GM15510 (cell line): ENCODE results near the gene GAS7.

Experiments
- POLR2A ChIP-seq: IDR thresholded peaks from 3 replicates; pipeline ENCODE4 v1.6.1; 2011; ENCODE audit warnings: borderline replicate concordance; ENCODE audit not compliant: insufficient read length; ENCODE audit errors: extremely low read depth

The GAS7 gene

DNA sequence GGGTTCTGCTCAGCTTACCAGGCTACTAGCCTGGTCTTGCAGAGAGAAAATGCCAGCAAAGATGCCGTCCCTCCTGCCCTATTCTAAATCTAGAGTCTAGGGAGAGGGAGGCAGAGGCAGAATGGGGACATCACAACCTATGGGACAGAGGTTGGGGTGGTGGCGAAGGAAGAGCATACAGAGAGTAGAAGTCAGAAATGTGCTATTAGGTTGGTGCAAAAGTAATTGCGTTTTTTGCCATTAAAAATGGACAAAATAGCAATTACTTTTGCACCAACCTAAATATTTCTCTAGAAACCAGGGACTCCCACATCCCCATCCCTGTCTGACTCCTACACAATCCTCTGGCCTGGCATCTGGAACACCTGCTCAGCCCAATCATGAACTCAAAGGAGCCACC lies 127.7 kb downstream of the GAS7 start:
- no peak for TF ChIP-seq POLR2A

DNA sequence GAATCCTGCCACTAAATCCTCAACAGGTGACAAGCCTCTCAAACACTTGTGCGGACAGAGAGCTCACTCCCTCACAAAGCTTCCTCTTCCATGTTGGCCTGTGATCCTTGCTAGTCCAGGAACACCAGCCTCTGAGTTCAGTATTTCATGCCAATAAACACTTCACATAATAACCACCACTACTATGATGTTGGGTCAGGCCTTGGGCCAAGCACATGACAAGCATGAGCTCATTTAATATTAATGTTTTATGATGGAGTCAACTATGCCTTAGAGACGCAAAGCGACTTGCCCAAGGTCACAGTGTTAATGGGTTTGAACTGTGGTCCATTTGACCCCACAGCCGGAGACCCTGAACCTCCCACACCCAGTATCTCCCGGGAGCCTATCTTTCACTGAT lies 129.1 kb downstream of the GAS7 start:
- no peak for TF ChIP-seq POLR2A

DNA sequence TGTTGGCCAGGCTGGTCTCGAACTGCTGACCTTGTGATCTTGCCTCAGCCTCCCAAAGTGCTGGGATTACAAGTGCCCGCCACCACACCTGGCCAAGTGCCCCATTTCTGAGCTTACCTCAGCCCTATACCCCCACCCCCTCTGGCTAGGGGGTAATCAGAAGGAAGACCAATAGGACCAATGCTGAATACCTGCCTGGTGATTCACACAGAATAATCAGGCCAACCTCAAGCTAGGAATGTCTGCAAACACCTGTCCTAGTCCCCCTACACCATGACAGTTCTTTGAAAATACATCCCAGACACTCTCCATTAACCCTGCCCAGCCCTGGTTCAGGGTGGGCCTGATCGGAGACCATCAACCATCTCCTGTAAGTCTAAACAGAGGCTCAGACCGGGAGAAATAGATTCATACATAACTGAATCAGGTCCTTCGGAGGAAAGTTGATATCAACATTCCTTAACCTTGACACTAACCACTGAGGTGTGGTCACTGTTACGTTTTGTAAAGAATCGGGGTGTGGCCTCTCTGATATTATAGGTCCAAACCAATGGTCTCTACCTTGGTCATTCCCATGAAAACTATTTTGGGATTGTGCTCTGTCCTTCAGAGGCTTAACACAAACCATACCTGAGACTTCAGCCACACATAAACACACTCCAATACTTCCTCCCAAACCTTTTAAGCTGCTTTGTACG lies 130.8 kb downstream of the GAS7 start:
- no peak for TF ChIP-seq POLR2A

DNA sequence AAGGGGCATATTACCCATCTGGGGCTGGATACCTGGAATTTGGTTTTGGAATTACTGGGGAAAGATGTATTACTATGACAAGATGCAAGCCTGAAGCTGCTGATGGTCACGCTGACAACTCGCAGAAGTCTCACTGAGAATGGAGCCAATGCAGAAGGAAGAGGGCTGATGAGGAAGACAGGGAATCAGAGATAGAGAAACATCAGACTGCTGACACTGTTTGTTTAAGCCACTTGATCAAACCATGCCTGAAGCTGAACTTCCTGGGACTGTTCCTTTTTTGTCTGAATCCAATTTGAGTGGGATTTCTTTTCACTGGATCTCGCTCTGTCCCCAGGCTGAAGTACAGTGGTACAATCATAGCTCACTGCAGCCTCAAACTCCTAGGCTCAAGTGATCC lies 133.9 kb downstream of the GAS7 start:
- TF ChIP-seq POLR2A, result no peak

DNA sequence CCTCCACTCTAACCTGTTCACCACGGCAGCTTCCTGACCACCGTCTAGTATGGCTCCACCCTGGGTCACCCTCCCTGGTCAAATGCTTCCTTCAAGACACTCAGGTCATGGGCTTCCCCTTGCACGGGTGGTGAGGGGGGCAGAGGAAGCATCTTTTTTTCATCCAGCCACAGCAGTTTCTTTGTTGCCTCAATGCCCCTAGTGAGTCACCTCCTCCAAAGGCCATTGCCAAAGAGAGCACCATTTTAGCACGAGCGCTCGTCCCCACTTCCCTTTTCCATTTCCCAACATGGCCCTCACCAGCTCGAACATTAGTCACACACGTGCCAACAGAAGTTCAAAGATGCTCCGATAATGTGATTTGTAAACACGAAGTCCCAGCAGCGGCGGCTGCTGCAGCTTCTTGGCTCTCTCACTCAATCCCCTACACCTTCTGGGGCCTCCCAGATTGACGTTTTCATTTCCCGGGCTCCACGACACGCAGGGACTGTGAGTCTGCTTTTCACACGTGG lies 134.6 kb downstream of the GAS7 start:
- TF ChIP-seq POLR2A, result no peak

DNA sequence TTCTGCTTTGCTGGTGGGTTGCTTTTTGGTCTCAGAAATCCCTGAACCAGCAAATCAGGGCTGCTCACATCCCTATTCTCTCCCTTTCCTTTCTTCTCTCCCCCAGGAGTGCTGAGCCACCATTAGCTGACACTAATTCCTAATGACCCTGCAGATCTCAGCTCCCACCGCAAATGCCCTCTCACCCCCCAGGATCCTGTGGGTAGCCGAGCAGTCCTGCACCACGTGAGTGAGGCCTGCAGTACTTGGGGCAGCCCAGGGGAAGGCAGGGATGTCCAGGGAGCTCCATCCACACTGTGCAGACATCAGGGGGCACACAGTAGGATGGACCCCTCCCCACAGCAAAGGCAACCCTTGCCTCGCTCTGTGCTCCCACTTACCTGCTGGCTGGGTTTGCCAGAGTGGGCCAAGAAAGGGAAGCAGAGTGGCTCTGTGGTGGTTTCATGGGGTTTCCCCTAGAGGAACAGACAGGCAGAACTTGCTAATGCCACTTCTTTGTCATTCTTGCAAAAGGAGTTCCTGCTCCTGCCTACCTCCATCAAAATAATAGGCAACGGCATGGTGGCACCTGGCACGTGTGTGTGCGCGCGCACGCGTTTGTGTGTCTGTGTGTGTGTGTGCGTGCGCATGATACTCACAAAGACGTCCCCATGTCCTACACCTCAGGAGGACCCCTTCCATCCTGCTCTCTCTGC lies 135.6 kb downstream of the GAS7 start:
- no peak for TF ChIP-seq POLR2A

DNA sequence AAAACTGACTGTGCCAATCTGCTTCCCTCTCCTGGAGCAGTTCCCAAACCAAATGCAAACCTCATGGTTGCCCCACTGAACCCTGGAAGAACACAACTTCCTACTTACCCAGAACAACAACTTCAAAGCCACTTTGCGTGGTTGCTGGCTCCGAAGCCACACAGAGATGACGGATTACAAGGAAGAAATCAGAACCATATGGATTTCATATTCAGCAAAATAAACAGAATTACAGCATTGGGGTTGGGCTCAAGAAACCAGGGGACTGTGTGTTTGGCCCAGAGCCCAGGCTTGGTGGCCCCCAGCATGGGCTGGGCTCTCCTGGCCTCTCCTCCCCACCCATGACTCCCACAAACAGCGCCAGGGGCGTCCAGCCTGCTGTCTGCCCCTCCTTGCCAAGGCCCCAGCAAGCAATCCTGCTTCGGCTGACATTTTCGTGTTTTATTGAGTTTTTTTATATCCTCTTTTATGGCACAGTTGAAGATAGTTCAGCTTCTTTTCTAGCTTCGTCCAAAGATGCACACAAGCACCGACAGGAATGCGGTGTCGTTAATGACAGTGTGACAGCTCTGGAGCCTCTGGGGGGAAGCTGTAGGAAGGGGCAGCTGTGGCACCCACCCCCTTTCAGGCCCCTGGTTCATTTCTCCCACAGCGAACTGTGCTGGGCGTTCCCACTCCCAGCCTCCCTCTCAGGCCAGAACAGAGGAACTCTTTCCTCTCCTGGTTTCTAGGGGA lies 137.1 kb downstream of the GAS7 start:
- no peak for TF ChIP-seq POLR2A

DNA sequence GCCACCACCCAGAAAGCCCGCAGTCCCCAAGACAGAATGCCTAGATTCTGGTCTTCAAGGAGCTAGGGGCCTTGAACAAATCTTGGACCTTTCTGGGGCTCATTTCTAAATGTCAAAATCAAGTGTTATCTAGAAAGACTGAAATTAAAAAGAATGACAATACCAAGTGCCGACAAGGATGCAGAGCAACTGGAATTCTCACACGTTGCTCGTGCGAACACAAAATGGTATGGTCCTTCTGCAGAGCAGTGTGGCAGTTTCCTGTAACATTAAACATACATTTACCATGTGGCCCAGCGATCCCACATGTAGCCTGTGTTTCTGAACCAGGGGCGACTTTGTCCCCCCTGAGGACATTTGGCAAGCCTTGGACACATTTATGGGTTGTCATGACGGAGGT lies 137.9 kb downstream of the GAS7 start:
- TF ChIP-seq POLR2A, result no peak

DNA sequence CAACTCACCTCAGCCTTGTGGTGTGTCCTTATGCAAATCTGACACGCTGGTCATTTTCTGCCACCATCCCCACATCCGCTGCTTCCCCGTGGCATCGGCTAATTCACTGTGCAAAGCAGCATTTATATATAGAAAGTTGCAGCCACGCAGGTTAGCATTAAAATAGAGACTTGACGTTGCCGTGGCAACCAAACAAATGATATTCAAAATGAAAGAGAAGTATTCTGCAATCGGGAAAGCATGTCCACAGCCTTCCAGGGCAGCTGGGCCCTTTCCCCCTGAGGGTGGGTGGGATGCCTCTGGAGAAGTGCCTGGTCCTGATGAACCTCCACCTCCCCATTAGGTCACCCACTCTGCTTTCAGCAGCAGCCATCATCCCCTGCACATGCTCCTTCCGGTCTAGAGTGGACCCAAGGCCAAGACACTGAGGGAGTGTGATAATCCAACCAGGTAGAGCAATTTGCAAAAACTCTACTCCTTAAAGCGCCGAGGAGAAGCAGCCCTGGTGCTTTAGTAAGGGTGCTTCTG lies 138.7 kb downstream of the GAS7 start:
- TF ChIP-seq POLR2A, result peak; percentile 2

DNA sequence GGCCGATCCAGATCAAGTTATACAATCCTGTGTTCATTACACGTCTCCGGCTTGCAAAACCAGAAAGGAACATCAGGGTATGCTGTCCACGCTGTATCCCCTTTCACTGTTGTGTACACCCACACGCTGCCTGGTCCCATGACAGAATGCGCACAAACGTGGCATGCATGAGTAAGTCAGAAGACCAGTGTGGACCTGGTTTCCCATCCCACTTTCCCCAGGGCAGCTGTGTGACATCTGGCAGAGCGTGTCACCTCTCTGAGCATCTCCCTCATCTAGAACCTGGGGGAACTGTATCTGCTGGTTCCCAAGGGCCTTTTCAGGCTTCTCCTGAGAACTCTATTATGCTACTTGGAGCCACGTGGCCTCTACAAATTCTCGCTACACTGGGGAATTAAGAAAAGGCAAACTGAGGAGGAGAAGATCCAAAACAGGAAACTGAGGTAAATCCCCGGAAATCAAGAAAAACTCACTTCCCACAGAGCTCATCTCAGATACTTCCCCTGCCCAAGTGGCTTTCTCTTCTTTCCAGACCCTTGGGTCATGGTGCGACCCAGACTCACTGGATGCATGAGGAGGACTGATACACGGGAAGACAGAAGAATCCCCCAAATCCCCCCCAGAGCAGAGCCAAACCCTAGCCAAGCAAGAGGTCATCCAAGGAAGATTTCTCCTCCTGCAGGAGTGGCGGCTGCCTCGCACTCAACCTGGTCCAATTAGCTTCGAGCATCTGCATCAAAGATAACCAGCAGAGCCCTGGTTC lies 139.3 kb downstream of the GAS7 start:
- peak; percentile 40 for TF ChIP-seq POLR2A

DNA sequence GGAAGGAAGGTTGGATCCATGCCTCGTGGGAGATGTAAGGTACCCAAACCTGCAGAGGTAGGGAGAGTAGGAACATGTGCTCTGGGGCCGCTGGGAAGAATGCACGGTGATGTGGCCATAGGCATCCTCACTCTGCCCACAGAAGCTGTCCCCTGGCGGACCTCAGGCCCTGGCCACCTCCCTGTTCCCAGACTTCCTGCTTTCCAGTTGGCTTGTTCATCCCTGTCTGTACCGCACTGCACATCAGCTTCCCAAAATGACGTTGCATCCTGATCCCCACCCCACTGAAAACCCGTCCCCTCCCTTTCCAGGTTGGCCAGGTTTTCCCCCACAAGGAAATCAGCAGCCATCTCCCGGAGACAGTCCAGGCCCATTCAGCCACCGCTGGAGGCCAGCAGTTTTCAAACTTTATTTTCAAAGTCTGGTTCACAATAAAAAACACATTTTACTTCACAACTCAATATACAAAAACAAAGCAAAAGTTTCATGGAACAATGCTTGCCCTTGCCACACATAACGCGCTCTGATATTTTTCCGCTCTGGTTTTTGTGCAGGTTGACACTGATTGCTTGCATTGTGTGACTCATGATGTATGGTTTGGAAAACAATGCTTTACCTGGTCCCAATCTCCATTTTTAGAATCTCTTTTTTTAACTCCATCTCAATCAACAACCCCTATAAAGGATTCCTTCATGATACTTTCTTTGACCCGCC lies 143.0 kb downstream of the GAS7 start:
- no peak for TF ChIP-seq POLR2A

DNA sequence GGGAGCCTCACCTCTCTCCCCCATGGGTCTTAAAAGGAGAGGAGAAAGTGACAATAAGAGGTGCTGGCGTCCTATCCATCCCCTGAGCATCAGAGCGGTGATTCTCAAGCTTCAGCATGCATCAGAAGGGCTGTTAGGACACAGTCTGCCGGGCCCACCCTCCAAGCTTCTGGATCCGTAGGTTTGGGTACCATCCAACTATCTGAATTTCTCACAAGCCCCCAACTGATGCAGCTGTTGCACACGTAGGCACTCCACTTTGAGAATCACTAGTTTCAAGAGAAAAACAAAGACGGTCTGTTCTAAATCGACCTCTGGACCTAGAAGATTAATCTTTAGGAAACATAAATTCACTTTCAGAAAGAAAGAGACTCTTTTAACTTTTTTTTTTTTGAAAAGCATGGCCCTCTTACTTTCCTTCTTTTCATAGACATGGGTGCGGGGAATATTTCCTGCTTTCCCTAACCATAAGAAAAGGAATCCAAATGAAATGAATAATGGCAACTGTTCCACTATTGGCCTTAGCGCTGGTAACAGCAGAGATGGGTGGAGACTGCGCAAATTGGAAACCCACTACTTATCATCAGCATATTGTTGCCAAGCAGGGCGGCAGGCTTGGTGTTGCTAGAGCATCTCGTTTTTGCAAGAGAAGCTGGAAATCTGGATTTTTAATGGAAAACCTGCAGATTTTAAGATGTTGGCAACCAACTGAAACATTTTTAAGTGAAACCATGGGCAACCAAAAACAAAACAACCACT lies 144.4 kb downstream of the GAS7 start:
- TF ChIP-seq POLR2A, result no peak

DNA sequence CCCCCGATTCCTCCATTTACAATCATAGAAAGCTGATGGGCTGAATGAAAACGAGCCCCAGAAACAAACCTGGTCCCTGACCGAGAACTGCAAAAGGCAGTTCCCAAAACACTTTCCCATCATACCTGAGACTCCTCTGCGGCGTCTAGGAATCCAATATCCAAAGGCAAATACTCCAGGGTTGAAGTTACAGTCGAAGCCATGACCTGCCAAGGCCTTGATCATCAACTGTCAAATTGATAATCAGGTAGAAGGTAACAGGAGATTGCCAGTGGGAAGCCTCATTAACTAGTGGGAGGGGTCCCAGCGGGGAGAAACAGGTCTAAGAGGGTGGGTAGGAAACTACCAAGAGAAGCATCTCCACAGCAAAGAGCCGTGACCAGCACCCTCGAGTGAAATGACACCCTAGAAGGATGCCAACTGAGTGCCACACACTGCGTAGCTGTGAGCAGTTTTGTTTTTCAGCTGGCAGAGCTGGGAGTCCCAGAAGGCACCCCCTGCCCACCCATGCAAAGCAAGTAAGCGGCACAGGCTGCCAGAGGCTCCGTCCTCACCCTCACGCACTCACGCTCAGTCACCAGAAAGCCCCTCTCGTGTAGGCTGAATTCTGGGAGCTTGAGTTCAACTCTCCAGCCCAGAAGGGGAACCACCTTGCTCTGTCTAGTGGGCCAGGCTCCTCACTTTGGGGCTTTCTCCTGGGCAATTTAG lies 146.1 kb downstream of the GAS7 start:
- TF ChIP-seq POLR2A, result peak; percentile 12
